Left ventricle myocardium superior (tissue), 1 donor: ENCODE results near the gene CACNA2D3. TPM values are rescaled to one million over a fixed set of nuclear protein-coding genes. Genes with fewer than 3 reads are reported as not detected.

Experiments
- ATAC-seq: fragments of 200-7000 bp; cut with Tn5 transposase; one replicate; pipeline ENCODE4 v1.9.1; 2020; ENCODE audit warnings: mild to moderate bottlenecking, moderate library complexity
- DNase-seq: peaks from one replicate; pipeline ENCODE4 v3.0.0-alpha.2; 2020
- intact Hi-C: fragments of 100-400 bp; cut with micrococcal nuclease; formaldehyde crosslinking; loops from one replicate; pipeline ENCODE4 v1.11.0; 2022
- total RNA-seq: library from RNA; stranded (reverse); fragmentation: NEBNext Ultra II Directional; extraction: Animal tissue kit (Norgen Biotek cat#: 25700); gene quantifications from one replicate; pipeline ENCODE4 v1.2.1, GENCODE V29; 2021
- donor health status: DM: no; HTN: yes; CAD: no; lungs with severe emphysema.

Gene CACNA2D3
- total RNA-seq, 1 donor from 2014 or later = 26.9 TPM

GRCh38 chr3:54917174-54917573 is 794.8 kb downstream of the CACNA2D3 start:
- no peak for ATAC-seq
- intact Hi-C loops = no loop called here
- no peak for DNase-seq

- DNase-seq (no peak), ATAC-seq (no peak)
- intact Hi-C loops = no loop called here
Measured at GRCh38 chr3:54917862-54918261, 795.5 kb downstream of the CACNA2D3 start.

- no peak for ATAC-seq
Measured at GRCh38 chr3:54918516-54918915, 796.2 kb downstream of the CACNA2D3 start.

GRCh38 chr3:54928046-54928770 is 805.9 kb downstream of the CACNA2D3 start, which contains the start of gene LRTM1:
LRTM1 (minus strand) TSS chr3:54928059; CDS start chr3:54927911, 148 bp downstream.
- intact Hi-C loops = no loop called here
- ATAC-seq = no peak
- DNase-seq = no peak

More at GRCh38 chr3:54918516-54918915, 796.2 kb downstream of the CACNA2D3 start:
- intact Hi-C loops = no loop called here
- DNase-seq = no peak

GRCh38 chr3:54931182-54931581 is 808.8 kb downstream of the CACNA2D3 start:
- intact Hi-C loops = no loop called here
- DNase-seq (no peak), ATAC-seq (no peak)

- intact Hi-C loops = no loop called here
- ATAC-seq (peak; percentile 79), DNase-seq (peak; percentile 58)
Measured at GRCh38 chr3:54932606-54933005, 810.3 kb downstream of the CACNA2D3 start.

GRCh38 chr3:54935869-54936268 is 813.5 kb downstream of the CACNA2D3 start:
- intact Hi-C loops = no loop called here
- DNase-seq (no peak), ATAC-seq (no peak)

- no peak for ATAC-seq
- intact Hi-C loops = no loop called here
- no peak for DNase-seq
Measured at GRCh38 chr3:54936561-54936960, 814.2 kb downstream of the CACNA2D3 start.

- intact Hi-C loops = no loop called here
- no peak for DNase-seq
- no peak for ATAC-seq
Measured at GRCh38 chr3:54939557-54940300, 817.4 kb downstream of the CACNA2D3 start.

GRCh38 chr3:54940971-54941370 is 818.6 kb downstream of the CACNA2D3 start:
- ATAC-seq (no peak), DNase-seq (no peak)
- intact Hi-C loops = no loop called here

GRCh38 chr3:54941690-54942362 is 819.5 kb downstream of the CACNA2D3 start:
- ATAC-seq = no peak
- no peak for DNase-seq
- intact Hi-C loops = no loop called here

GRCh38 chr3:54949491-54950044 is 827.2 kb downstream of the CACNA2D3 start:
- ATAC-seq (no peak), DNase-seq (no peak)
- intact Hi-C loops = no loop called here

GRCh38 chr3:54950391-54951003 is 828.1 kb downstream of the CACNA2D3 start:
- intact Hi-C loops = no loop called here
- DNase-seq = no peak
- peak; percentile 31 for ATAC-seq

- intact Hi-C loops = no loop called here
- DNase-seq = peak; percentile 88
Measured at GRCh38 chr3:54951405-54951804, 829.1 kb downstream of the CACNA2D3 start.

GRCh38 chr3:54954022-54954421 is 831.7 kb downstream of the CACNA2D3 start:
- ATAC-seq (peak; percentile 35), DNase-seq (peak; percentile 28)
- intact Hi-C loops = no loop called here

More at GRCh38 chr3:54951405-54951804, 829.1 kb downstream of the CACNA2D3 start:
- peak; percentile 99 for ATAC-seq

GRCh38 chr3:54954521-54954920 is 832.2 kb downstream of the CACNA2D3 start:
- intact Hi-C loops = no loop called here
- no peak for DNase-seq
- ATAC-seq = no peak

GRCh38 chr3:54955496-54955895 is 833.1 kb downstream of the CACNA2D3 start:
- intact Hi-C loops = no loop called here
- ATAC-seq = no peak

GRCh38 chr3:54955941-54956340 is 833.6 kb downstream of the CACNA2D3 start:
- DNase-seq (no peak), ATAC-seq (no peak)
- intact Hi-C loops = no loop called here

More at GRCh38 chr3:54955496-54955895, 833.1 kb downstream of the CACNA2D3 start:
- no peak for DNase-seq

GRCh38 chr3:54957711-54958110 is 835.4 kb downstream of the CACNA2D3 start:
- intact Hi-C loops = no loop called here
- ATAC-seq = no peak
- DNase-seq = no peak
